Lower lobe of right lung (tissue), 2 donors: ENCODE measurements around the gene NFYC. TPM values are rescaled to one million over a fixed set of nuclear protein-coding genes. Genes with fewer than 3 reads are reported as not detected.

ENCODE experiments used
- ATAC-seq, 2 donors: fragments of 200-7000 bp; cut with Tn5 transposase; one replicate each; pipeline ENCODE4 v1.9.1; 2020 to 2022; ENCODE audit warnings: mild to moderate bottlenecking in 2 of 2, moderate library complexity in 2 of 2
- DNase-seq: peaks from one replicate; pipeline ENCODE4 v3.0.0-alpha.2; 2020
- H3K27ac ChIP-seq: fragments of 200-600 bp; one replicate; pipeline ENCODE4 v1.8.0; 2022
- H3K27me3 ChIP-seq: fragments of 200-600 bp; one replicate; pipeline ENCODE4 v1.8.0; 2022; ENCODE audit warnings: low read depth
- H3K36me3 ChIP-seq: fragments of 200-600 bp; one replicate; pipeline ENCODE4 v1.8.0; 2022; ENCODE audit warnings: mild to moderate bottlenecking
- H3K4me1 ChIP-seq: fragments of 200-600 bp; one replicate; pipeline ENCODE4 v1.8.0; 2022
- H3K4me3 ChIP-seq: fragments of 200-600 bp; one replicate; pipeline ENCODE4 v1.8.0; 2022; ENCODE audit warnings: mild to moderate bottlenecking
- H3K9me3 ChIP-seq: fragments of 200-600 bp; one replicate; pipeline ENCODE4 v1.8.0; 2022
- intact Hi-C: fragments of 100-400 bp; cut with DNase I; formaldehyde crosslinking; loops from one replicate; pipeline ENCODE4 v1.11.0; 2022
- total RNA-seq: library from RNA; stranded (reverse); fragmentation: NEBNext Ultra II Directional; extraction: Animal tissue kit (Norgen Biotek cat#: 25700); gene quantifications from one replicate; pipeline ENCODE4 v1.2.1, GENCODE V29; 2021
- TF ChIP-seq, protein P1 (sequence below): fragments of 200-600 bp; IDR thresholded peaks from one replicate; pipeline ENCODE4 v1.8.0; 2022; ENCODE audit warnings: antibody characterized with exemption, mild to moderate bottlenecking
- donor health status: DM: no; HTN: yes; CAD: no; lungs with severe emphysema.

NFYC gene
- total RNA-seq, 1 donor from 2014 or later = 54.2 TPM

DNA sequence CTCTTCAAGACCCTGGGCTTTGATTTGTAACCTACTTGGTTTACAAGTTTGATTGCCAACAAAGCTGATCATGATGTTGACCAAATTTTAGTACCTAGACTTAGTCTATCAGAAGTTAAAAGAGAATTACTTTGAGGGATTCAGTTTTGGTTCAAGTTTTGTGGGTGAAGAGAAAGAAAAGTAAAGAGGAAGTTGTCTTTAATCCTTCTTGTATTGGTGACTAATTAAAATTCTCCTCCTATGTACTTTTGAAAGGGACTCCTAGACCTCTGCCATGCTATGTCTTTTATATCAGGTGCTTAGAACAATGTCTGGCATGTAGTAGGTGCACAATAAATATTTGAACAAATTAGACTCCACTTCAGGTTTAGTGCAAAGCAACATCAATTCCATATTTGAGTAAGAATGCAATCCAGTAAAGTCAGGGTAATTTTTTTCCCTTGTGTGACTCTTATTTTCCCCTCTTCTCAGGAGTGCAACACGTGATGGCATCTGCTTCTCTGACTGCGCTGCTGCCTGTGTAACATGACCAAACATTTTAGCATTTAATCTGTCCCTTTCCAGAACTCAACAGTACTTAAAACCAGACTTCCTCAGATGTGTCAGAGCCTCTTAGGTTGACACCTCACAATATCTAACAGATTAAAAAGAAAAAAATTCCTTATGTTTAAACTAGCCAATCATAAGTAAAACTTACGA is 51.0 kb downstream of the NFYC start:
- intact Hi-C loops = no loop called here
- Histone ChIP-seq H3K36me3 (peaks cover 59% of the 10 kb centered on the region), H3K4me3 (no peak overlapping the region), H3K4me1 (peaks cover 30% of the 10 kb centered on the region), H3K27me3 (no peaks in the 10 kb centered on the region), H3K27ac (peak overlapping the region; percentile 25), H3K9me3 (no peaks in the 10 kb centered on the region)
- DNase-seq (no peak), ATAC-seq (peak; percentile 72 to 88)
- TF ChIP-seq, protein P1, sequence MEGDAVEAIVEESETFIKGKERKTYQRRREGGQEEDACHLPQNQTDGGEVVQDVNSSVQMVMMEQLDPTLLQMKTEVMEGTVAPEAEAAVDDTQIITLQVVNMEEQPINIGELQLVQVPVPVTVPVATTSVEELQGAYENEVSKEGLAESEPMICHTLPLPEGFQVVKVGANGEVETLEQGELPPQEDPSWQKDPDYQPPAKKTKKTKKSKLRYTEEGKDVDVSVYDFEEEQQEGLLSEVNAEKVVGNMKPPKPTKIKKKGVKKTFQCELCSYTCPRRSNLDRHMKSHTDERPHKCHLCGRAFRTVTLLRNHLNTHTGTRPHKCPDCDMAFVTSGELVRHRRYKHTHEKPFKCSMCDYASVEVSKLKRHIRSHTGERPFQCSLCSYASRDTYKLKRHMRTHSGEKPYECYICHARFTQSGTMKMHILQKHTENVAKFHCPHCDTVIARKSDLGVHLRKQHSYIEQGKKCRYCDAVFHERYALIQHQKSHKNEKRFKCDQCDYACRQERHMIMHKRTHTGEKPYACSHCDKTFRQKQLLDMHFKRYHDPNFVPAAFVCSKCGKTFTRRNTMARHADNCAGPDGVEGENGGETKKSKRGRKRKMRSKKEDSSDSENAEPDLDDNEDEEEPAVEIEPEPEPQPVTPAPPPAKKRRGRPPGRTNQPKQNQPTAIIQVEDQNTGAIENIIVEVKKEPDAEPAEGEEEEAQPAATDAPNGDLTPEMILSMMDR = no peak

DNA sequence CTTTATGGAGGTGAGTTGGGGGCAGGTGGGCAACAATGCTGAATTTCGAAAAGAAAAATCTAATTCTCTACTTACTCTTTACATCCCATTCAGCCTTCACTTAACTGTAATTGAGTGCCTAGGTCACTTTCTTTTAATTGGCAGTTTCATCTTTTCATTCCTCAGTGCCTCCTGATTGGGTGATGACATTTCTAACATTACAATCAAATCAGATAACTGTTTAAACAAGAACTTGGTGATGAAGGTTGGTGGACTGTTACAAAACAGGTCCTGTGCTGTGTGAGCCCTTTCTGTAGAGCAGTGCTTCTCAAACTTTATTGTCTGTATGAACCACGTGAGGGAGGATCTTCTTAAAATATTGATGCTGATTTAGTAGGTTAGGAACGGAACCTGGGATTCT is 51.9 kb downstream of the NFYC start:
- no peak overlapping the region for H3K27ac ChIP-seq
- intact Hi-C loops = no loop called here

DNA sequence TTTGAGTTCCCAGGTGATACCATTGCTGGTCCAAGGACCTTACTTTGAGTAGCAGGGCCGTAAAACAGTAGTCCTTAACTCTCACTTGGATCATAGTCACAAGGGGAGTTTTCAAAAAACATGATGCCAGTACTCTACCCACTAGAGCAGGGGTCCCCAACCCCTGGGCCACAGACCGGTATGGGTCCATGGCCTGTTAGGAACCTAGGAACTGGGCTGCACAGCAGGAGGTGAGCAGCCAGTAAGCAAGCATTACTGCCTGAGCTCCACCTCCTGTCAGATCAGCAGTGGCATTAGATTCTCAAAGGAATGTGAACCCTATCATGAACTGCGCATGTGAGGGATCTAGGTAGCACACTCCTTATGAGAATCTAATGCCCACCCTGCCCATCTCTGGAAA is 52.4 kb downstream of the NFYC start:
- peaks cover 30% of the 10 kb centered on the region for H3K4me1 ChIP-seq
- no peaks in the 10 kb centered on the region for H3K27me3 ChIP-seq
- H3K27ac ChIP-seq = no peak overlapping the region
- no peaks in the 10 kb centered on the region for H3K9me3 ChIP-seq
- intact Hi-C loops = no loop called here
- H3K4me3 ChIP-seq = no peak overlapping the region
- no peak for DNase-seq
- no peak for ATAC-seq
- TF ChIP-seq, protein P1 = no peak
- H3K36me3 ChIP-seq = peaks cover 70% of the 10 kb centered on the region

More for the DNA sequence above, 51.9 kb downstream of the NFYC start:
- TF ChIP-seq, protein P1 = no peak
- no peak for ATAC-seq
- Histone ChIP-seq H3K36me3 (peaks cover 69% of the 10 kb centered on the region), H3K27me3 (no peaks in the 10 kb centered on the region), H3K9me3 (no peaks in the 10 kb centered on the region), H3K4me3 (no peak overlapping the region), H3K4me1 (peaks cover 30% of the 10 kb centered on the region)
- DNase-seq = no peak

DNA sequence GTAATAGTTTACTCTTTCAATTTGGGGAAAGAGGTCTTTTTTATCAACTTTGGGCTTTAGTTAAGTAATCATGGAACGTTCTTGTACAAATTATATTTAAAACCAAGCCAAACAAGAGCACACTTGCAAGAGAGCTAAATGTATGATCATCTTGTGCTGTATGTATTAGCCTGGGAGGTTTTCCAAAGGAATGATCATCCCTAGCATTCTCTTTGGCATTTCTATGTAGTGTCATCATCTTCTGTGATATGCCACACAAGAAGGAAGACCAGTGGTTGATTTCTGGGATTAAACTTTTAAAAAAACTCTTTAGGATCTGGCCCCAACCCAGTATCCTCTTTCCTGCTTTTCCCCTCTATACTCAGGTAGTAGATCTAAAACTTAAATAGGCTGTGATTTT is 53.7 kb downstream of the NFYC start:
- Histone ChIP-seq H3K27me3 (no peaks in the 10 kb centered on the region), H3K4me1 (peaks cover 29% of the 10 kb centered on the region), H3K4me3 (no peak overlapping the region), H3K9me3 (no peaks in the 10 kb centered on the region), H3K27ac (no peak overlapping the region), H3K36me3 (peaks cover 70% of the 10 kb centered on the region)
- DNase-seq (no peak), ATAC-seq (no peak)
- intact Hi-C loops = no loop called here
- TF ChIP-seq, protein P1 = no peak

DNA sequence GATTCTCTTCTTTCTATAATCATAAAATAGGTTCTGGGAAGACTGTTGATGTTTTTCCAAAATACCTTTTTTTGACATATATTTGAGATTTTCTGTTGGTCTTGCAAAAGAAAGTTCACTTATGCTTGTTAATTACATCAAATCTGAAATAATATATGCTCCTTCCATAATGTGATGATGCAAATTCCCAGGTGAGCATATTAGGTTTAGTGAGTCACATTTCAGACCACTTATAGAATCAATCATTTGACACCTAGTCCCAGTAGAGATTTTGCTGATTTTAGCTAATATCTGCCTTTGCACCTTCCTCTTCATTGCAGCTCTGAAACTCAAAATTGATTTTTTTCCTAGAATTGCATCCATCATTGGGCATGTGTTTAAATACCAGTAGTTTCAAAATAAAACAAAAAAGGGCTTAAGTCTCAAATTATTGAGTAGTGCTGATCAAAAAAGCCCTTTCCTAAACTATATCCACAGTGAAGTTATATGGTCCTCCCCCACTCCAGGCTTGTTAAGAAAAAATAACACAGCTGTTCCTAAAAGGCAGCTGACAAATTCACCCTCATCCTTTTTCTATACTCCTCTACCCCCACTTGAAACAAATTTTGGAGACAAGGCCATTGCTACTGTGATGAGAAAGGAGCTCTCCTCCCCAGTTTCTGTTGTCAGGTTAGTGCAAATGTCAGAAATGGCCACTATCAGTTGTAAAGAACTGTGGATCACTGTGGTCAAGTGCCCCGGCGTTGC is 55.0 kb downstream of the NFYC start:
- no peaks in the 10 kb centered on the region for H3K9me3 ChIP-seq
- ATAC-seq (no peak), DNase-seq (no peak)
- TF ChIP-seq, protein P1 = no peak
- H3K36me3 ChIP-seq = peaks cover 70% of the 10 kb centered on the region
- no peak overlapping the region for H3K4me3 ChIP-seq
- intact Hi-C loops = no loop called here
- H3K27ac ChIP-seq = no peak overlapping the region
- peaks cover 16% of the 10 kb centered on the region for H3K4me1 ChIP-seq
- H3K27me3 ChIP-seq = no peaks in the 10 kb centered on the region
